Endothelial cell of umbilical vein (primary cell): ENCODE measurements around the gene PTPRK. TPM values are rescaled to one million over a fixed set of nuclear protein-coding genes. Genes with fewer than 3 reads are reported as not detected.

Experiments used
- BruUV-seq: library from RNA; stranded (reverse); fragments of 400-500 nt; replicated peaks from 2 replicates; lab custom pipeline; 2021; lab: Mats Ljungman, UMichigan
- CTCF ChIA-PET: fragments of 300-600, 350-600 bp; sonication (Branson Sonifier 250); formaldehyde crosslinking; loops from one replicate; lab custom pipeline; 2021; ENCODE audit warnings: antibody characterized with exemption, inconsistent platforms; lab: Charles Lee
- POLR2A ChIA-PET: fragments of 300-600, 350-600 bp; sonication (Branson Sonifier 250); formaldehyde crosslinking; loops from one replicate; lab custom pipeline; 2021; ENCODE audit warnings: antibody characterized with exemption, inconsistent platforms; lab: Charles Lee
- DNase-seq: peaks from one replicate; pipeline ENCODE4 v3.0.0-alpha.2; 2011; ENCODE audit warnings: low read depth, low spot score
- FAIRE-seq: peaks from 2 replicates; lab custom pipeline; 2011; peaks lifted over from hg19 to GRCh38; lab: Jason Lieb, UNC
- H2AFZ ChIP-seq: 2 replicates; pipeline ENCODE4 v1.6.0; 2012; ENCODE audit warnings: low read depth, low read length, control low read depth, inconsistent platforms
- H3K27ac ChIP-seq: 2 replicates; pipeline ENCODE4 v1.5.1; 2011; ENCODE audit warnings: low read depth, mild to moderate bottlenecking, control low read depth, low read length, moderate library complexity; ENCODE audit not compliant: insufficient read depth
- H3K27me3 ChIP-seq, 2 experiments: 2 replicates each; pipeline versions ENCODE4 v1.6.0 to v1.6.1; 2011; ENCODE audit warnings: low read length in 2 of 2, mixed read lengths in 1 of 2; ENCODE audit not compliant: control insufficient read depth in 2 of 2, insufficient read depth in 2 of 2
- H3K36me3 ChIP-seq, 2 experiments: 2 replicates in 1 of 2; 3 replicates in 1 of 2; pipeline ENCODE4 v1.5.1; 2011; ENCODE audit warnings: low read length in 2 of 2, mild to moderate bottlenecking in 1 of 2, moderate library complexity in 1 of 2; ENCODE audit not compliant: control insufficient read depth in 2 of 2, insufficient read depth in 2 of 2; ENCODE audit errors: extremely low read depth in 1 of 2
- H3K4me1 ChIP-seq: 3 replicates; pipeline ENCODE4 v1.5.1; 2011; ENCODE audit warnings: mild to moderate bottlenecking, low read length; ENCODE audit not compliant: control insufficient read depth, insufficient read depth; ENCODE audit errors: extremely low read depth
- H3K4me2 ChIP-seq: 2 replicates; pipeline ENCODE4 v1.6.1; 2011; ENCODE audit warnings: low read length, control low read depth, mixed read lengths; ENCODE audit not compliant: insufficient read depth
- H3K4me3 ChIP-seq, 3 experiments: fragments of 200-600 bp in 1 of 3; sonication (generic), shearing (Covaris generic) in 1 of 3; replicated peaks in 1 of 3; 2 replicates each; pipeline ENCODE4 v1.5.1; 2011 to 2016; ENCODE audit warnings: control low read depth in 3 of 3, low read length in 3 of 3, mild to moderate bottlenecking in 2 of 3, inconsistent platforms in 1 of 3, low read depth in 1 of 3, moderate library complexity in 1 of 3; ENCODE audit not compliant: insufficient read depth in 1 of 3
- H3K79me2 ChIP-seq: 2 replicates; pipeline ENCODE4 v1.6.0; 2012; ENCODE audit warnings: low read length, inconsistent platforms; ENCODE audit not compliant: control insufficient read depth, insufficient read depth
- H3K9ac ChIP-seq: replicated peaks from 2 replicates; pipeline ENCODE3; 2011; ENCODE audit warnings: low read length, control low read depth; ENCODE audit not compliant: insufficient read depth; ENCODE audit errors: extremely low read depth
- H3K9me1 ChIP-seq: replicated peaks from 3 replicates; pipeline ENCODE4 v1.6.0; 2011; ENCODE audit warnings: mild to moderate bottlenecking, low read length; ENCODE audit not compliant: control insufficient read depth, insufficient read depth; ENCODE audit errors: extremely low read depth
- H3K9me3 ChIP-seq: replicated peaks from 2 replicates; pipeline ENCODE4 v1.5.1; 2012; ENCODE audit warnings: low read length, inconsistent platforms; ENCODE audit not compliant: control insufficient read depth, insufficient read depth
- H4K20me1 ChIP-seq: replicated peaks from 2 replicates; pipeline ENCODE3; 2011; ENCODE audit warnings: mild to moderate bottlenecking, low read length; ENCODE audit not compliant: control insufficient read depth, insufficient read depth; ENCODE audit errors: extremely low read depth
- EZH2 ChIP-seq: IDR thresholded peaks from 2 replicates; pipeline ENCODE4 v1.6.1; 2012; ENCODE audit warnings: borderline replicate concordance, low read depth, mild to moderate bottlenecking, moderate library complexity, low read length, inconsistent platforms; ENCODE audit not compliant: severe bottlenecking
- FOS ChIP-seq: IDR thresholded peaks from 2 replicates; pipeline ENCODE4 v1.6.1; 2011; ENCODE audit warnings: mild to moderate bottlenecking, low read length, moderate library complexity, borderline replicate concordance; ENCODE audit not compliant: insufficient read depth
- GATA2 ChIP-seq: IDR thresholded peaks from 2 replicates; pipeline ENCODE4 v1.7.0; 2011; ENCODE audit warnings: low read depth, mild to moderate bottlenecking, moderate library complexity, mixed read lengths, low read length; ENCODE audit not compliant: insufficient read length, insufficient read depth
- JUN ChIP-seq: IDR thresholded peaks from 2 replicates; pipeline ENCODE4 v1.6.1; 2011; ENCODE audit warnings: borderline replicate concordance, low read depth; ENCODE audit not compliant: insufficient read length, insufficient read depth
- MAX ChIP-seq: IDR thresholded peaks from 2 replicates; pipeline ENCODE4 v1.6.1; 2011; ENCODE audit not compliant: insufficient read depth, insufficient read length
- MYC ChIP-seq: IDR thresholded peaks from one replicate; pipeline ENCODE4 v1.6.1; 2011; ENCODE audit warnings: mild to moderate bottlenecking, low read depth, low read length
- POLR2A ChIP-seq: IDR thresholded peaks from 2 replicates; pipeline ENCODE4 v1.6.1; 2012; ENCODE audit warnings: low read depth, mild to moderate bottlenecking, control low read depth, low read length
- POLR2AphosphoS5 ChIP-seq: IDR thresholded peaks from 2 replicates; pipeline ENCODE4 v1.6.1; 2012; ENCODE audit warnings: low read depth, mild to moderate bottlenecking, control low read depth, low read length, moderate library complexity; ENCODE audit not compliant: insufficient read depth
- dilution Hi-C: fragments of 300-500 bp; cut with MboI; formaldehyde crosslinking; loops from one replicate; pipeline ENCODE4 v1.15.0; 2019; ENCODE audit warnings: low sequenced_read_pairs; ENCODE audit not compliant: extremely low pct_ligation_motif_present
- intact Hi-C: fragments of 100-400 bp; cut with micrococcal nuclease; formaldehyde crosslinking; loops from one replicate; pipeline ENCODE4 v1.10.0; 2022
- polyA plus RNA-seq, 4 experiments: library from polyadenylated mRNA; depleted of rRNA in 3 of 4; stranded (reverse) in 3 of 4; unstranded in 1 of 4; fragments of >200 nt; gene quantifications; 2 replicates each; pipeline versions ENCODE4 v1.2.1 to v1.2.3, GENCODE V29; 2011 to 2012; ENCODE audit warnings: missing spikeins in 1 of 4
- total RNA-seq: library from RNA; stranded (reverse); gene quantifications from 2 replicates; pipeline ENCODE4 v1.2.3, GENCODE V29; 2021
- TF ChIP-seq, protein P1 (sequence below), 2 donors: IDR thresholded peaks; 1 replicate in 1 of 2; 2 replicates in 1 of 2; pipeline ENCODE4 v1.5.1; 2011; ENCODE audit warnings: low read length in 2 of 2, mild to moderate bottlenecking in 2 of 2, moderate library complexity in 2 of 2, control low read depth in 1 of 2, inconsistent platforms in 1 of 2, low read depth in 1 of 2; ENCODE audit not compliant: insufficient read depth in 1 of 2; ENCODE audit errors: extremely low read depth in 1 of 2

Gene PTPRK
- total and polyA plus RNA-seq, 2 donors (not counting 3 experiments of a cell fraction or from before 2014, with no cell fraction given), result 15.2 to 74.0 TPM

- H3K79me2 ChIP-seq, result peaks cover 73% of the 10 kb centered on the region
- H3K27me3 ChIP-seq, result no peaks in the 10 kb centered on the region
- peaks cover 0 to 2% of the 10 kb centered on the region in 2 experiments for H3K36me3 ChIP-seq
- POLR2A ChIA-PET, result no interaction called here
- CTCF ChIA-PET, result interaction anchor here (1.5 kb wide), 2 partner anchors 17 to 231 kb away, joined by 3 to 5 read pairs; no protein-coding TSS in a partner anchor
- H4K20me1 ChIP-seq, result no peaks in the 10 kb centered on the region
- H3K9ac ChIP-seq, result no peak overlapping the region
- dilution Hi-C loops, result no loop called here
- H3K9me3 ChIP-seq, result no peaks in the 10 kb centered on the region
- FAIRE-seq (no peak), DNase-seq (no peak)
- H3K4me1 ChIP-seq, result peaks cover 9% of the 10 kb centered on the region
- H3K9me1 ChIP-seq, result no peaks in the 10 kb centered on the region
- TF ChIP-seq FOS (no peak), POLR2A (no peak), MYC (no peak), GATA2 (no peak), MAX (no peak), JUN (no peak), EZH2 (no peak), POLR2AphosphoS5 (no peak)
- TF ChIP-seq, protein P1, sequence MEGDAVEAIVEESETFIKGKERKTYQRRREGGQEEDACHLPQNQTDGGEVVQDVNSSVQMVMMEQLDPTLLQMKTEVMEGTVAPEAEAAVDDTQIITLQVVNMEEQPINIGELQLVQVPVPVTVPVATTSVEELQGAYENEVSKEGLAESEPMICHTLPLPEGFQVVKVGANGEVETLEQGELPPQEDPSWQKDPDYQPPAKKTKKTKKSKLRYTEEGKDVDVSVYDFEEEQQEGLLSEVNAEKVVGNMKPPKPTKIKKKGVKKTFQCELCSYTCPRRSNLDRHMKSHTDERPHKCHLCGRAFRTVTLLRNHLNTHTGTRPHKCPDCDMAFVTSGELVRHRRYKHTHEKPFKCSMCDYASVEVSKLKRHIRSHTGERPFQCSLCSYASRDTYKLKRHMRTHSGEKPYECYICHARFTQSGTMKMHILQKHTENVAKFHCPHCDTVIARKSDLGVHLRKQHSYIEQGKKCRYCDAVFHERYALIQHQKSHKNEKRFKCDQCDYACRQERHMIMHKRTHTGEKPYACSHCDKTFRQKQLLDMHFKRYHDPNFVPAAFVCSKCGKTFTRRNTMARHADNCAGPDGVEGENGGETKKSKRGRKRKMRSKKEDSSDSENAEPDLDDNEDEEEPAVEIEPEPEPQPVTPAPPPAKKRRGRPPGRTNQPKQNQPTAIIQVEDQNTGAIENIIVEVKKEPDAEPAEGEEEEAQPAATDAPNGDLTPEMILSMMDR (IDR thresholded peaks at IDR 0.05; ENCODE audit: extremely low read depth in 1 of 2, insufficient read depth in 1 of 2, low read depth in 1 of 2, low read length in 2 of 2), result no peak
- H2AFZ ChIP-seq, result no peak overlapping the region
- no peak overlapping the region for H3K27ac ChIP-seq
- H3K4me2 ChIP-seq, result no peak overlapping the region
- BruUV-seq, result no TSS peak
- intact Hi-C loops, result no loop called here
- no peak overlapping the region for H3K4me3 ChIP-seq
Measured at GRCh38 chr6:128500014-128500413, 20.4 kb downstream of the PTPRK start.
